ENCODE measurements around the gene PGLYRP2.

The PGLYRP2 gene

DNA sequence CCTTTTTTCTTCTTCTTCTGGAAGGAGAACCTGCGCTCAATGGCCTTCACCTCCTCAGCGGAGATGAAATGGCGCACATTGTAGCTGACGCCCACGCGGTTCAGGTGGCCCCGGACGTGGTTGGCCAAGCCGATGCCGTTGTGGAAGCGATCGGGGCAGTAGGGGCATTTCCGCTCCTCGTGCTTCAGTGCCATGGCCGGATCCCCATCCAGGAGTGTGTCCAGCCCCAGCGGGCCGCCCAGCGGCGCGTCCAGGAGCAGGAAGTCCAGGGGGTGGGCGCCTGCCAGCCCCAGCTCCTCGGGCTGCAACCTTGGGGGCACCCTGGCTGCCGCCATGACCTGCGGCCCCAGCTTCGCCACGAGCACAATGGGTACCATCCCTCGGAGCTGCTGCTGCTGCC is 40.7 kb downstream of the PGLYRP2 start:
- DNase-seq, result no peak

GRCh38 chr19:15438124-15438496 is 41.2 kb downstream of the PGLYRP2 start:
- no peak for DNase-seq

- no peak for DNase-seq
These were observed 41.8 kb downstream of the PGLYRP2 start for GRCh38 chr19:15437355-15438123.

DNA sequence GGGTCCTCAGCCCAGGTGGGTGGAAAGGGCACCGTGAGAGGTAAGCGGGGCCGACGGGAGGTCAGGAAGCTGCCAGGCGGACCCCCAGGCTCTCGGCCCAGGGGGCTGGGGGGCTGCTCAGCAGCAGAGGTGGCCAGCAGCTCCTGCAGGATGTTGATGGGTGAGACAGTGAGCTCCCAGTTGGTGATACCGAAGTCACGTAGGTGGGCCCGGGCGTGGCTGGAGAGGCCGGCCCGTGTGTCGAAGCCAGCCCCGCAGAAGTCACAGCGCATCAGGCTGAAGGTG is 42.5 kb downstream of the PGLYRP2 start:
- no peak for DNase-seq

- DNase-seq, result no peak
These were observed 43.1 kb downstream of the PGLYRP2 start for GRCh38 chr19:15436012-15436825.

- DNase-seq, result no peak
These were observed 45.7 kb downstream of the PGLYRP2 start for GRCh38 chr19:15433519-15434069.

DNA sequence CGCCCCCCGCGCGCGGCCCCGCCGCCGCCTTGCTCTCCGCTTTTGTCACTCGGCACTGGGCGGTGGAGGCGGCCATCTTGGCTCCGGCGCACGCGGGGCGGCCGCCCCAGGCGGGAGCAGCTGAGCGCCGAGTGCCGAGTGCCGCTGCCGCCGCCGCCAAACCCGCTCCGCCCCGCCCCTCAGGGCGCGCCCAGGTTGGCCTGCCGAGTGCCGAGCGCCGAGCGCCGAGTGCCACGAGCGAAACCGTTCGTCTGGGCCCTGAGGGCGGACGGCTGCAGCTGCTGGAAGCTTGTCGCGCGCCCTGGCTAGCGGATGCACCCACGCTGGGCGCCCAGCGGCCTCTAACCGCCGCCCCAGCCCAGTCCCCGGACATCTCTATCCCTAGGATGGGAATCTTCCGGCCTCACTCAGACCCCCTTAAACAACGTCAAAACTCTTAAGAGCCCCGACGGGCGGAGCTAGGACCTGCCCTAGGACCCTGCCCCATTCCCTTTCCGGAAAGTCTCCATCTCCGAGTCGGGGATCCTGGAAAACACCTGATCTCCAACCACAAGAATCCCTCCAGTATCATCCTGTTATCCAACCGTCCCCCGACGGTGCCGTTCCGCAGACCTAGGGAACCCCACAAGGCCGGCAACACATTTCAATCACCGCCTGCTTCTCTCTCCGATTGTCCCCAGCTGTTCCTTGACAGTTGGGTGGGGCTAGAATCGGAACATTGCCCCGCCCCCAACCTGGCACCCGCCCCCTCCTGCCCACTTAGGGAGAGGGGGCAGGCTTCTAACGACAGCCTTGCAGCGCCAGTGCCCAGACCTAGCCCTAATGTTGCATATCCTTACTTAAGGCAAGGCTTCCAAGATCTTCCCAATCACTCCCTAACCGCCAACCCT is 46.4 kb downstream of the PGLYRP2 start:
- peak; percentile 91 to 93 for DNase-seq

DNA sequence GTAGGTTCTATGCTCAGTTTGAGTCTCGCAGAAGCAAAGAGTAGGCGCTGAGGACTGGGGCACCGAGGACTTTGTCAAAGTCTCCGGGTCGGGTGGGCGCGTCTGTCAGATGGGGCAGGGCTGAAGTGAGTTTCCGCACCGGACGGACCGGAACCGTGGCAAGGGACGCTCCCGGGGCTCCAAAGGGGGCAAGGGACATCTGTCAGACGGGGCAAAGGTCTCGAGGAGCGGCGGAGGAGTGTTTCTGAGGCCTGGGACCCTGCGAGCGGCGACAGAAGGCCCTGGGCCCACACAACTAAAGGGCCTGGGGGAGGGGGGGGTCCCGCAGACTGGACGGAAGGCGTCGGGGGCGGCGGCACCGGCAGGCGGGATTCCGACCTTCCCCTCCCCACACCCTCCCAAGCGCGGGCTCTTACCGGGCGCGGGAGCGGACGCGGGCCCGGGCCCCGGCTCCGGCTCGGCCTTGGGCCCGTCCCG is 47.2 kb downstream of the PGLYRP2 start:
- no peak for DNase-seq

DNA sequence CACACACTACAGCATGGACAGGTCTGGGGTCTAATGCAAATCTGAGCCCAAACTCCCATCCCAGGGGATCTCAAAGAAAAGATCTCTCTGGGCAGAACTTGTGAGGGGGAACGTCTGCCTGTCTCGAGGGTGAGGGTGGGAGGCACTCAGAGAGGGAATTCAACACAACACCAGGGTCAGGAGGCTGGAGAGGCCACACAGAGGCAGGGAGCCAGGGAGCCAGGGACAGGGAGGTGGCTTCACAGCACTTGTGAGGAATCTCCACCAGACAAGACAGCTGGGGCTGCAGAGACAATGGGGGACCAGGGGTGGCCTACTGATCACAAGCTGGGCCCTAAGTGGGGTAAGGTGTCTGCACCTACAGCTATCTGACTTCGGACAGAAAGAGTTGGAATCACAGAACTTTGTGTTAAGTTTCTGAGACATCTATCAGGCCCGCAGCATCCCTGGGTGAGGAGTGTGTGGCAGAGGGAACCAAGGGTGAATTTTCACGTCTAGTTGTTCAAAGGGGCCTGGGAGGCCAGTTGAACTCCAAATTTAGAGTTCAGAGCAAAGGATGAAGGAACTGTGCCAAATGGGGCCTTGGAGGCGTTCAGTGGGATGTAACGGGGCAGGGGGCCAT is 47.8 kb downstream of the PGLYRP2 start:
- no peak for DNase-seq

DNA sequence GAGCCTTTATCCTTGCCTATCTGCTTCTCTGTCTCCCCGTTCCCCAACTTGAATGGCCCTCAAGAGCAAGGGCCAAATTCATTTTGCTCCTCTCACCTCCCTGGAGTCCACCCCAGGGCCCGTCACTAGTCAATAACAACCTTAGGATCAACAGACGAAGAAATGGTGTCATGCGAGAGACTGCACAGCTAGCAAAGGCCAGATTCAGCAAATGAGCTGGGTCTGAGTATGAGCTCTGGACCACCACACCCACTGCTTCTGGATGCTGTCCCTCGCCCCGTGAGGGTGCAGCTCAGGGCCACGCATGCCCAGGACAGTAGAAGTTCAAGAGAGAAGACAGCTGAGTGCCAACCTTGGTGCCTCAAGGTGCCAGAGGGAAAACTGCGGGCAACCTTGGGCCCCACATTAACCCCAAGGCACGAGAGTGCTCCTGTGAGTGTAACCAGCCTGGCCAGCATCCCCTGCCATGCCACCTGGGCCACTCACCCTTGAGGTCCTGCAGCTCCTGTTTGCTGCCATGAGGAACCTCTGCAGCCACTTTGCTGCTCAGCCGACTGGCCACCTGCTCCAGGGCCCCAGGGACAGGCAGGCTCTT is 48.7 kb downstream of the PGLYRP2 start:
- DNase-seq, result no peak

DNA sequence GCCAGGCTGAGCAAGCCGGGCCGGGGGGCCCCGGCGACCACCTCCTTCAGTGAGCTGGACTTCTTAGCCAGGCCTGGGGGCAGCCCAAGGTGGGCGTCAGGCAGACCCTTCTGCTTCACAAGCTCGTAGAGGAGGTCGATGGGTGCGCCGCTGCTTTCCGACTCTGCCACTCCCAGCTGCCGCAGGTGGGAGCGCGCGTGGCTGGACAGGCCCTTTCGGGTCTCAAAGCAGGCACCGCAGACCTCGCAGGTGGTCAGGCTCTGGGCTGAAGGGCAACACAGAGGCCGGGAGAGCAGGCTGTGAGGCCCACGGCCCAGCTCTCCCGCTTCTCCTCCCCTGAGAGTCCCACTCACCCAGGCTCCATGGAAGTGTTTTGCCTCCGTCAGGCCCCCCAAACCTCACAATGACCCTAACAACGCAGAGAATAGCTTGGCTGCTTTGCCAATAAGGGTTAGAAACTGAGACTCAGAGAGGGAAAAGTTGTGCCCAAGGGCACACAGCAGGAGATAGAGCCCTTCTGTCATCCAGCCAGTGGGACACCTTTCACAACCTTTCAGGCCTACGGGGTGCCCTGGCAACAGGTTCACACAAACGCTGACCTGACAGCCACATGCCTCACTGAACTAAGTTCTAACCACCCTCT is 49.4 kb downstream of the PGLYRP2 start:
- DNase-seq, result no peak

- DNase-seq, result no peak
These were observed 50.1 kb downstream of the PGLYRP2 start for GRCh38 chr19:15428956-15429824.

- no peak for DNase-seq
These were observed 51.3 kb downstream of the PGLYRP2 start for GRCh38 chr19:15427991-15428471.

DNA sequence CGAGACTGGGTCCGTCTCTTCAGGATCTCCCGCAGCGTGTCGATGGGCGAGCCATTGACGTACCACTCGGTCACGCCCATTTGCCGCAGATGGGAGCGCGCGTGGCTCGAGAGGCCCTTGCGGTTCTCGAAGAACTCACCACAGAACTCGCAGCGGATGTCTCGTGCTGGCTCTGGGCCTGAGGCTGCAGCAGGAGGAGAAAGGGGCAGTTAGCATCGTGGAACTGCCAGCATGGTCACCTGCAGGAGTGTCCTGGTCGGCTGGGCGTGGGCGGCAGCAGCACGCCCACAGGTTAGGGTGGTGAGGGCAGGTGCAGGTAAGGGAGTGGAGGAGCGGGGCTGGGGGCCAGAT is 52.0 kb downstream of the PGLYRP2 start:
- DNase-seq, result no peak

GRCh38 chr19:15426485-15427349 is 52.6 kb downstream of the PGLYRP2 start:
- DNase-seq, result no peak

- DNase-seq, result no peak
These were observed 53.9 kb downstream of the PGLYRP2 start for GRCh38 chr19:15425321-15425950.

DNA sequence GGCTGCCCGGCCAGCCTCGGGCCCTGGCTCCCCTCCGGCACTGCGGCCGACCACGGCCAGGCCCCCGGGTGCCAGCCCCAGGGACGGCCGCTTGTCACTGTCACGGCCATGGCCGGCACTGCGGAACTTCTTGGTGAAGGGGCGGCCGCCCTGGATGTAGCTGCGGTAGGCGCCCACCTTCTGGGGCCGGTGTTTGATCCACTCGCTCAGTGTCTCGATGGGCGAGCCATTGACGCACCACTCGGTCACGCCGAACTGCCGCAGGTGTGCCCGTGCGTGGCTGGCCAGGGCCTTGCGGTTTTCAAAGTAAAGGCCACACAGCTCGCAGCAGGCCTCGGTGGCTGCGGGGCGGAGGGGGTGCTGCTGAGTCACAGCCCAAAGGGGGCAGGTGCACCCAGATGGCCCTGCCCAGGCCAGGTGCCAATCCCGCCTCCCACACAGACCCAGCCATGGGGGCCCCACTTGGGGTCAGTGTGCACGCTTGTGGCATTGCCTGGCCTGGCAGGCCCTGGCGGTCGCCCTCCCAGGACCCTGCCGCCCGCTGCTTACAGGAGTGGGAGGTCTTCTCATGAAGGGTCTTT is 54.5 kb downstream of the PGLYRP2 start:
- no peak for DNase-seq

GRCh38 chr19:15424121-15424520 is 55.2 kb downstream of the PGLYRP2 start:
- no peak for DNase-seq

- DNase-seq, result no peak
These were observed 56.2 kb downstream of the PGLYRP2 start for GRCh38 chr19:15423130-15423529.

Measured in CD4-positive, alpha-beta T cell treated with Interleukin-1 beta for 1 hour (primary cell).